Testis (tissue), 2 donors: ENCODE data around the gene ADGRD1.

Source experiments
- CTCF ChIP-seq, 3 experiments: fragments of 450-650 bp in 2 of 3; fragments of 200-600 bp in 1 of 3; sonication (generic) in 1 of 3; IDR thresholded peaks; one replicate each; pipeline ENCODE4 v1.5.1; 2016 to 2019; ENCODE audit warnings: antibody characterized with exemption in 3 of 3, mild to moderate bottlenecking in 2 of 3, moderate library complexity in 1 of 3
- POLR2A ChIP-seq: fragments of 450-650 bp; IDR thresholded peaks from one replicate; pipeline ENCODE4 v1.6.1; 2017; ENCODE audit warnings: antibody characterized with exemption, mild to moderate bottlenecking, moderate library complexity

GRCh38 chr12:131118371-131118770 is 164.7 kb downstream of the ADGRD1 start:
- TF ChIP-seq CTCF (IDR thresholded peaks at IDR 0.05) (no peak), POLR2A (no peak)
